Effector memory CD4-positive, alpha-beta T cell (primary cell): Measurements from ENCODE around the gene ZC3H6.
"Not testable (repeated sequence)": the region's sequence is repeated elsewhere in the genome, so short reads cannot be mapped to it uniquely, and the experiment has no call there.

Experiments used
- DNase-seq, 3 donors: peaks; one replicate each; pipeline ENCODE4 v3.0.0-alpha.2; 2020
- H3K27ac ChIP-seq: 2 replicates; pipeline ENCODE4 v1.7.0; 2013; ENCODE audit warnings: mild to moderate bottlenecking, low read length, moderate library complexity; ENCODE audit not compliant: insufficient read depth, poor library complexity, severe bottlenecking
- H3K27me3 ChIP-seq: replicated peaks from 2 replicates; pipeline ENCODE4 v1.7.0; 2013; ENCODE audit warnings: mild to moderate bottlenecking, low read length; ENCODE audit not compliant: insufficient read depth, control insufficient read depth, poor library complexity, severe bottlenecking
- H3K36me3 ChIP-seq: 2 replicates; pipeline ENCODE4 v1.7.0; 2013; ENCODE audit warnings: mild to moderate bottlenecking, low read length, moderate library complexity; ENCODE audit not compliant: control insufficient read depth, insufficient read depth
- H3K4me1 ChIP-seq: 2 replicates; pipeline ENCODE4 v1.7.0; 2013; ENCODE audit warnings: low read length, mild to moderate bottlenecking; ENCODE audit not compliant: control insufficient read depth, insufficient read depth, poor library complexity, severe bottlenecking
- H3K4me3 ChIP-seq: 2 replicates; pipeline ENCODE4 v1.7.0; 2013; ENCODE audit warnings: low read length, low read depth, mild to moderate bottlenecking; ENCODE audit not compliant: insufficient read depth, poor library complexity, severe bottlenecking
- H3K9me3 ChIP-seq: 2 replicates; pipeline ENCODE4 v1.7.0; 2013; ENCODE audit warnings: mild to moderate bottlenecking, low read length, moderate library complexity; ENCODE audit not compliant: control insufficient read depth

ZC3H6 gene

GRCh38 chr2:112345030-112346027 is 69.9 kb downstream of the ZC3H6 start:
- Histone ChIP-seq H3K9me3 (no peaks in the 10 kb centered on the region), H3K4me3 (no peak overlapping the region), H3K27ac (no peak overlapping the region), H3K27me3 (no peaks in the 10 kb centered on the region), H3K36me3 (no peaks in the 10 kb centered on the region), H3K4me1 (no peaks in the 10 kb centered on the region)
- no peak for DNase-seq

- H3K9me3 ChIP-seq, H3K4me3 ChIP-seq, H3K36me3 ChIP-seq, DNase-seq, H3K4me1 ChIP-seq, H3K27me3 ChIP-seq, H3K27ac ChIP-seq: not testable (repeated sequence)
Observed at GRCh38 chr2:112352292-112352691, 76.9 kb downstream of the ZC3H6 start.

DNA sequence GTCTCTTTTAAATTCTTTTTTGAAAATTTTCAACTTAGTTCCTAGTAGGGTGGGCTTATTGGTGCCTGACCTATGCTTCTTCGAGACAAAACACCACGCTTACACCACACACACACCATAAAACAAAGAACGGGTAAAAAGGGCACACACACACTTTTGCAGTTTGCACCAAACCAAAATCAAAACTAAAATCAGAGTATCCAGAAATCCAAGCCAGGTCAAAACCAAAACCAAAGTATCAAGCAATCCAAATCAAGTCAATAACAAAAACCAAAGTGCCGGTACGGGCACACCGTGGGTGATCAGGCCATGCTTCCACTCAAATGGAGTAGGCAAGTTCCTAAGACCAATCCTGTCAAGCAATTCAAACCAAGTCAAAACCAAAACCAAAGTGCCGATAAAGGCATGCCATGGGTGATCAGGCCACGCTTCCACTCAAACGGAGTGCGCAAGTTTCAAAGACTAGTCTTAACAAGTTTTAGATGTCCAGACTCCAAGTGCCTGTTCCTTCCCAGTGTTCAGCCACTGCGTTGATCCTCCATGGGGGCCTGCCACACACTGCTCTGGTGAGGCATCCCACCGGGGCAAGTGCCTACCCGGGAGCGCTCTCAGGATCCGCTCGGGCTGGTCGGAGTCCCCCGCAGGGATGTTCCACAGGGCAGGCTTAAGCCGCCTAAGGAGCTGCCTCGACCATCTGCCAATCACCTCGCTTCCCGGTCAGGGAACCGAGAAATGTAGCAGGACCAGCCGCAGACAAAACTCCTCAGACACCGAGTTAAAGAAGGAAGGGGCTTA is 77.6 kb downstream of the ZC3H6 start:
- H3K4me3 ChIP-seq, H3K27ac ChIP-seq, H3K4me1 ChIP-seq, H3K27me3 ChIP-seq, DNase-seq, H3K9me3 ChIP-seq, H3K36me3 ChIP-seq: not testable (repeated sequence)

DNA sequence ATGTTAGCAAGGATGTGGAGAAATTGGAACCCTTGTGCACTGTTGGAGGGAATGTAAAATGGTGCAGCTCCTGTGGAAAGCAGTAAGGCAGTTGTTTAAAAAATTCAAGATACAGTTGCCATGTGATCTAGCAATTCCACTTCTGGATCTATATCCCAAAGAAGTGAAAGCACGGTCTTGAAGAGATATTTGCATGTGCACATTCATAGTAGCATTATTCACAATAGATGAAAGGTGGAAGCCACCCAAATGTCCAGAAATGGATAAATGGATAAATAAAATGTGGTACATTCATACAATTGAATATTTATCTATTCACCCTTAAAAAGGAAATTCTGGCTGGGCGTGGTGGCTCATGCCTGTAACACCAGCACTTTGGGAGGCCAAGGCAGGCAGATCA is 78.9 kb downstream of the ZC3H6 start:
- H3K4me1 ChIP-seq, H3K4me3 ChIP-seq, H3K27ac ChIP-seq, H3K36me3 ChIP-seq, DNase-seq, H3K27me3 ChIP-seq, H3K9me3 ChIP-seq: not testable (repeated sequence)

DNA sequence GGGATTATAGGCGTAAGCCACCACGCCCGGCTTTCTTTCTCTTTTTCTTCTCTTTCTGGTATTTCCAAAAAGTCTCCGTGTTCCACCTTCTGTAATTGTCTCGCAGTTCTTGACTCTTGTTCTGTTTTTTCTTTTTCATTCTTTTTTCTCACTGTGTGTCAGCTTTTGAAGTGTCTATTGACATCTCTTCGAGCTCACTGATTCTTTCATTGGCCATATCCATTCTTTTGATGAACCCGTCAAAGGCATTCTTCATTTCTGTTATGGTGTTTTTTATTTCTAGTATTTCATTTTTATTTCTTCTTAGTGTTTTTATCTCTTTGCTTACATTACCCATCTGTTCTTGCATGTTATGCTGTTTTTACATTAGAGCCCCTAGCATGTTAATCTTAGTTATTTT is 84.7 kb downstream of the ZC3H6 start:
- H3K4me3 ChIP-seq, DNase-seq, H3K4me1 ChIP-seq, H3K9me3 ChIP-seq, H3K36me3 ChIP-seq, H3K27me3 ChIP-seq, H3K27ac ChIP-seq: not testable (repeated sequence)
